ENCODE results near the gene TPRX1. TPM values are rescaled to one million over a fixed set of nuclear protein-coding genes. Genes with fewer than 3 reads are reported as not detected.
"Not testable (repeated sequence)": the region's sequence is repeated elsewhere in the genome, so short reads cannot be mapped to it uniquely, and the experiment has no call there.

TPRX1 gene
- total RNA-seq, 2 donors from 2014 or later = not detected

DNA sequence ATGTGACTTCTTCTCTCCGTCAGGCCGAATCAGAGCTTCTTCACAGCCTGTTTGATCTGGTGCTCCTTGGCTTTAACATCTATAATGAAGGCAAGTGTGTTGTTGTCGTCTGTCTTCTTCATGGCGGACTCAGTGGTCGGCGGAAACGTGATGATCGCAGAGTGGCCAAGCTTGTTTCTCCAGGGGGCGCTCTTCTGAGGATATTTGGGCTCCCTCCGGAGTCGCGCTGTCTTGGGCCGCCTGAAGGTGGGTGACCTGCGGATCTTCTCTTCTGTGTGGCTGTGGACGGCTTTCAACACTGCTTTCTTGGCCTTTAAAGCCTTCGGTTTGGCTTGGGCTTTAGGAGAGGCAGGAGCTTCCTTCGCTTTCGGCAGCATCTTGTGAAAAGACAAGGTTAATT lies 9.8 kb downstream of the TPRX1 start:
- H3K4me1 Mint-ChIP-seq (ENCODE audit: low read depth) = peaks cover 7% of the 10 kb centered on the region

DNA sequence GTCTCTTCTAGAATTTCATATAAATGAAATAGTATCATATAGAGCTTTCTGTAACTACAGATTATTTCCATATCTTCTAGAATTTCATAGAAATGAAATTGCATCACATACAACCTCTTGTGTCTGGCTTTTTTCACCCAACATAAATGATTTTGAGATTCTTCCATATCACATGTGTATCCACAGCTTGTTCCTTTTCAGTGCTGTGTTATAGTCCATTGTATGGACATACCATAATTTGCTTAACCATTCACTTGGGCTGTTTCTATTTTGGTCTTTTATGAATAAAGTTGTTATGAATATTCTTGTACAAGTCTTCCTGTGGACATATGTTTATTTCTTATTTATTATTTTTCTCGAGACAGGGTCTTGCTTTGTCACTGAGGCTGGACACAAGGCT lies 11.7 kb downstream of the TPRX1 start:
- ATAC-seq (replicated peaks in 1 of 2) (no peak), DNase-seq (no peak)
- H3K4me3 Mint-ChIP-seq = no peak overlapping the region
- peaks cover 14% of the 10 kb centered on the region for H3K4me1 Mint-ChIP-seq (ENCODE audit: low read depth)
- no peaks in the 10 kb centered on the region for H3K27me3 Mint-ChIP-seq (ENCODE audit: low read depth)
- no peaks in the 10 kb centered on the region for H3K9me3 Mint-ChIP-seq
- no peaks in the 10 kb centered on the region for H3K36me3 Mint-ChIP-seq (ENCODE audit: insufficient read depth in 2 of 2)
- no peak overlapping the region for H3K27ac Mint-ChIP-seq

More for the DNA sequence above, 9.8 kb downstream of the TPRX1 start:
- H3K4me3 Mint-ChIP-seq = no peak overlapping the region
- no peaks in the 10 kb centered on the region for H3K36me3 Mint-ChIP-seq (ENCODE audit: insufficient read depth in 2 of 2)
- H3K27me3 Mint-ChIP-seq (ENCODE audit: low read depth) = peaks cover 5% of the 10 kb centered on the region
- no peaks in the 10 kb centered on the region for H3K9me3 Mint-ChIP-seq
- no peak for ATAC-seq (replicated peaks in 1 of 2)
- H3K27ac Mint-ChIP-seq = no peak overlapping the region
- DNase-seq = no peak

DNA sequence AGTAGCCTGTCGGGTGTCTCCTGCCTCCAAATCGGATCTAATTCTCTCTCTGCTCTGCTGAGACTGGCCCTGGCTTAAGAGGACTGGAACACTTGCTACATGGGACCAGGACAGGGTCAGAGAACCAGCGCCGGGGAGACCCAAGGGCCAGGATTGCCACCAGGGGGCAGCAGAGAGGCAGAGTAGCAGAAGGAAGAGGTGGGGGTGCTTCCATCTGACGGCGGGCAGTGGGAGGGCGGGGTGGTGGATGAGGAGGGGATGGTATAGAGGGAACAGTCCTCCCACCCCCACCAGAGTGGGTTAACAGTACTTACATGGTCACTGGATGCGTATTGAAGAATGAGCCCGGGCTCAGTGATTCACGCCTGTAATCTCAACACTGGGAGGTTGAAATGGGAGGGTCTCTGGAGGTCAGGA lies 13.9 kb downstream of the TPRX1 start:
- H3K27me3 Mint-ChIP-seq (ENCODE audit: low read depth) = no peaks in the 10 kb centered on the region

DNA sequence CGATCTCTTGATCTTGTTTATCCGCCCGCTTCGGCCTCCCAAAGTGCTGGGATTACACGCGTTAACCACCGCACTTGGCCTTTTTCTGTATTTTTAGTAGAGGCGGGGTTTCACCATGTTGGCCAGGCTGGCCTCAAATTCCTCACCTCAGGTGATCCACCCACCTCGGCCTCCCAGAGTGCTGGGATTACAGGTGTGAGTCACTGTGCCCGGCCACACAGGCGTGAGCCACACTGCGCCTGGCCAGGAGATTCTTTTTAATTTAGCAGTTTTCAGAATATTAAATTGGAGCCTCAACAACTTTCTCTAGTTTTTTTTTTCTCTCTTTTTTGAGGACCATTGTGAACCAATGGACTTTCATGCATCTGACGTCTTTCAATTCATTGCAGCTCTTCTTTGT lies 14.5 kb downstream of the TPRX1 start:
- H3K27me3 Mint-ChIP-seq (ENCODE audit: low read depth); DNase-seq; H3K9me3 Mint-ChIP-seq; H3K27ac Mint-ChIP-seq; H3K36me3 Mint-ChIP-seq (ENCODE audit: insufficient read depth in 2 of 2); ATAC-seq (replicated peaks in 1 of 2); H3K4me3 Mint-ChIP-seq: not testable (repeated sequence)
- H3K4me1 Mint-ChIP-seq (ENCODE audit: low read depth) = peaks cover 14% of the 10 kb centered on the region

More for the DNA sequence above, 13.9 kb downstream of the TPRX1 start:
- Mint-ChIP-seq H3K4me3 (no peak overlapping the region), H3K9me3 (no peaks in the 10 kb centered on the region), H3K27ac (no peak overlapping the region), H3K36me3 (ENCODE audit: insufficient read depth in 2 of 2) (no peaks in the 10 kb centered on the region), H3K4me1 (ENCODE audit: low read depth) (peaks cover 14% of the 10 kb centered on the region)
- ATAC-seq (replicated peaks in 1 of 2) (peak; percentile 80 to 85), DNase-seq (peak; percentile 88 to 90)

DNA sequence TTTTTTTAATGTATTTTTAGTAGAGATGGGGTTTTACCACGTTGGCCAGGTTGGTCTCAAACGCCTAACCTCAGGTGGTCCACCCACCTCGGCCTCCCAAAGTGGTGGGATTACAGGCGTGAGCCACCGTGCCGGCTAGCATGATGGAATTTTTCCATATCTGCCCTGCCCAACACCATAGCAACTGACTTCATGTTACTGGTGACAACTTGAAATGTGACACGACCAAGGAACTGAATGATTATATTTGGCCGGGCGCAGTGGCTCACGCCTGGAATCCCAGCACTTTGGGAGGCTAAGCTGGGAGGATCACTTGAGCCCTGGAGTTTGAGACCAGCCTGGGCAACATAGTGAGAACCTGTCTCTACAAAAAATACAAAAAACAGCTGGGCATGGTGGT lies 17.0 kb downstream of the TPRX1 start:
- not testable (repeated sequence) for H3K4me3 Mint-ChIP-seq; H3K27ac Mint-ChIP-seq; ATAC-seq (replicated peaks in 1 of 2); H3K27me3 Mint-ChIP-seq (ENCODE audit: low read depth); H3K9me3 Mint-ChIP-seq; DNase-seq; H3K36me3 Mint-ChIP-seq (ENCODE audit: insufficient read depth in 2 of 2)
- H3K4me1 Mint-ChIP-seq (ENCODE audit: low read depth) = peaks cover 14% of the 10 kb centered on the region

DNA sequence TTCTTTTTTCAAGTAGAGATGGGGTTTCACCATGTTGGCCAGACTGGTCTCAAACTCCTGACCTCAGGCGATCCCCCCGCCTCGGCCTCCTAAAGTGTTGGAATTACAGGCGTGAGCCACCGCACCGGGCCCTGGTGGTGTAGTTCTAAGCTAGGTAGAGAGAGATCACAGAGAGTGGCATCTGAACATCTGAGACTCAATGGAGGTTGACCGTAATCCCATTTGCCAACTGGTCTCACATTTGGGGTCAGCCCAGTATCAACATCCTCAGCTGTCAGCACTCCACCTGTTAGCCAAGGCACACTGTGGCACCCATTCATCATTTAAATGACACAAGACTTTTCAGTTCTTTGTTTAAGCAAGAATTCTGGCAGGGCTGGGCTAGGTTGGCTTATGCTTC lies 17.8 kb downstream of the TPRX1 start:
- H3K4me1 Mint-ChIP-seq (ENCODE audit: low read depth) = peaks cover 17% of the 10 kb centered on the region
- no peak overlapping the region for H3K27ac Mint-ChIP-seq
- peaks cover 3 to 10% of the 10 kb centered on the region in 2 donors for H3K36me3 Mint-ChIP-seq (ENCODE audit: insufficient read depth in 2 of 2)
- ATAC-seq (replicated peaks in 1 of 2) (no peak), DNase-seq (no peak)
- no peak overlapping the region for H3K4me3 Mint-ChIP-seq
- no peaks in the 10 kb centered on the region for H3K27me3 Mint-ChIP-seq (ENCODE audit: low read depth)
- H3K9me3 Mint-ChIP-seq = no peaks in the 10 kb centered on the region

DNA sequence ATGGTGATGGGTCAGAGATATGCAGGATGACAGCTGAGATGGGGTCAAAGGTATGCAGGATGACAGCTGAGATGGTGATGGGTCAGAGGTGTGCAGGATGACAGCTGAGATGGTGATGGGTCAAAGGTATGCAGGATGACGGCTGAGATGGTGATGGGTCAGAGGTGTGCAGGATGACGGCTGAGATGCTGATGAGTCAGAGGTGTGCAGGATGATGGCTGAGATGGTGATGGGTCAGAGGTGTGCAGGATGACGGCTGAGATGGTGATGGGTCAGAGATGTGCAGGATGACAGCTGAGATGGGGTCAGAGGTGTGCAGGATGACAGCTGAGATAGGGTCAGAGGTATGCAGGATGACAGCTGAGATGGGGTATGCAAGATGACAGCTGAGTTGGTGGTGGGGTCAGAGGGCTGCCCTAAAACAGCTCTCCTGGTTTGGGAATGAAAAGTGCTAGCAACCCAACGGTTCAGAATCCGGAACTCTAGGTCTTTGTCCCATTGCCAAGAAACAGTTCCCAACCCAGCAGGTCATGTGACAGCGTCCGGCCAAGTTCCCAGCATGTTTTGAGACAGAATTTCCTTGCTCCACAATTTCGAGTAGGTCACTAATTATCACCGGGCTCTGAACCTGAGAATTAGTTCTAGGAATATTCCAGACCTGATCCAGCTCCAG lies 22.6 kb downstream of the TPRX1 start:
- DNase-seq (no peak), ATAC-seq (replicated peaks in 1 of 2) (no peak)
- Mint-ChIP-seq H3K4me1 (ENCODE audit: low read depth) (peaks cover 35% of the 10 kb centered on the region), H3K9me3 (no peaks in the 10 kb centered on the region), H3K27me3 (ENCODE audit: low read depth) (no peaks in the 10 kb centered on the region), H3K27ac (no peak overlapping the region), H3K36me3 (ENCODE audit: insufficient read depth in 2 of 2) (peaks cover 6 to 12% of the 10 kb centered on the region in 2 donors), H3K4me3 (no peak overlapping the region)

DNA sequence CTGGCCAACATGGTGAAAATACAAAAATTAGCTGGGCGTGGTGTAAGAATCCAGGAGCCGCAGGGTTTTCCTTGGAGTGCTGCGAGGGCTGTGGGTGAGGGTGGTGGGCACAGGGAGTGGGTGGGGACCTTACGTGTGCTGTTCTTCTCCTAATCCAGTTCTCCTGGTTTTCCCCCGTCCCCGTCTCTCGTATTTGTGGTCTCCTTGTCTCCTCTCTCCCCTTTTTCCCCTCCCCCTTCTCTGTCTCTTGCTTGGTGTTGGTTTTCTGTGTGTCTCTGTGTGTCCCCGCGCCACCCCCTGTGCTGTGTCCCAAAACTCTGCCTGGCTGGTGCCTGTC lies 24.2 kb downstream of the TPRX1 start:
- Mint-ChIP-seq H3K27me3 (ENCODE audit: low read depth) (no peaks in the 10 kb centered on the region), H3K9me3 (no peaks in the 10 kb centered on the region), H3K36me3 (ENCODE audit: insufficient read depth in 2 of 2) (peaks cover 6 to 12% of the 10 kb centered on the region in 2 donors), H3K4me1 (ENCODE audit: low read depth) (peaks cover 35% of the 10 kb centered on the region), H3K27ac (peak overlapping the region; percentile 70), H3K4me3 (peak overlapping the region; percentile 67 to 98)
- no peak for ATAC-seq (replicated peaks in 1 of 2)
- DNase-seq = no peak

DNA sequence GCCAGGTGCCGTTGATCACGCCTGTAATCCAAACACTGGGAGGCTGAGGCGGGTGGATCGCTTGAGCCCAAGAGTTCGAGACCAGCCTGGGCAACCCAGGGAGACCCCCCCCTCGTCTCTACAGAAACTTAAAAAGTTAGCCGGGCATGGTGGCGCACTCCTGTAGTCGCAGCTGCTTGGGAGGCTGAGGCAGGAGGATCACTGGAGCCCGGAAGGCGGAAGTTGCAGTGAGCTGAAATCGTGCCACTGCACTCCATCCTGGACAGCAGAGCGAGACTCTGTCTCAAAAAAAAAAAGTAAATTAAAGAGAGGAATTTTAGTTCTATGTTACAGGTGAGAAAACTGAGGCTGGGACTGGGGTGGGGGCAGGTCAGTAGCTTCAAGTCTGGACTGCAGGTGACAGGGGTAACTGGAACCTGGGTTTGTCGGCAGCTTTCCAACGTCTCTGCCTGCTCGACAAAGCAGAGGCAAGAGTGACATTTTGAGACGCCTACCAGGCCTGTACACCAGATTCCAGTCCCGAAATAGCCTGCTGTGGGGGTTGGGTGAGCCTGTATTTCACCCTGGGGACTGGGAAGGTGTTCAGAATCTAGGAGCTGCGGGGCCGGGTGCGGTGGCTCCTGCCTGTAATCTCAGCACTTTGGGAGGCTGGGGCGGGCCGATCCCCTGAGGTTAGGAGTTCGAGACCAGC lies 24.7 kb downstream of the TPRX1 start:
- Mint-ChIP-seq H3K4me1 (ENCODE audit: low read depth) (peaks cover 35% of the 10 kb centered on the region), H3K27ac (peak overlapping the region; percentile 91), H3K9me3 (no peaks in the 10 kb centered on the region), H3K36me3 (ENCODE audit: insufficient read depth in 2 of 2) (peaks cover 6 to 10% of the 10 kb centered on the region in 2 donors), H3K4me3 (peak overlapping the region; percentile 95 to 98), H3K27me3 (ENCODE audit: low read depth) (no peaks in the 10 kb centered on the region)
- no peak for ATAC-seq (replicated peaks in 1 of 2)
- DNase-seq = no peak

DNA sequence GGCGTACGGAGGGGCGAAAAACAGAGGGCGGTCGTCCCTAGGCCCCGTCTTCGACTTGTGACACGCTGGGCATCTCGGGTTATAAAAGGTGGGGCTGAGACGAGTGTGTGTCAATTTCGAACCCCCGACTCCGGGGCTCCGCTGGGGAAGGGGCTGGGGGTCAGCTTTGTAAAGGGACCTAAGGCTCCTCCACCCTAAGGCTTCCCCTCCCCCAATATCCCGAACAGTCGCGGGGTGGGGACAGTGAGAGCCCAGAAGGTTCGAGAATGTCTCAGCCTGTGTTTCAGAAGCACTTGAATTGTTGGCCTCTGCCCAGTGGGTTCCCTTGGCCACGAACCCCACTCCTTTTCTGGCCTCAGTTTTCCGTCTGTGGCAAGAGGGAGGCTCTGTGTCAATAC lies 25.4 kb downstream of the TPRX1 start:
- Mint-ChIP-seq H3K27me3 (ENCODE audit: low read depth) (no peaks in the 10 kb centered on the region), H3K27ac (peak overlapping the region; percentile 91), H3K9me3 (no peaks in the 10 kb centered on the region), H3K36me3 (ENCODE audit: insufficient read depth in 2 of 2) (peaks cover 6 to 7% of the 10 kb centered on the region in 2 donors), H3K4me1 (ENCODE audit: low read depth) (peaks cover 35% of the 10 kb centered on the region), H3K4me3 (peak overlapping the region; percentile 95 to 98)
- ATAC-seq (replicated peaks in 1 of 2) = no peak
- peak in 1 of 2 donors; percentile 25 for DNase-seq

DNA sequence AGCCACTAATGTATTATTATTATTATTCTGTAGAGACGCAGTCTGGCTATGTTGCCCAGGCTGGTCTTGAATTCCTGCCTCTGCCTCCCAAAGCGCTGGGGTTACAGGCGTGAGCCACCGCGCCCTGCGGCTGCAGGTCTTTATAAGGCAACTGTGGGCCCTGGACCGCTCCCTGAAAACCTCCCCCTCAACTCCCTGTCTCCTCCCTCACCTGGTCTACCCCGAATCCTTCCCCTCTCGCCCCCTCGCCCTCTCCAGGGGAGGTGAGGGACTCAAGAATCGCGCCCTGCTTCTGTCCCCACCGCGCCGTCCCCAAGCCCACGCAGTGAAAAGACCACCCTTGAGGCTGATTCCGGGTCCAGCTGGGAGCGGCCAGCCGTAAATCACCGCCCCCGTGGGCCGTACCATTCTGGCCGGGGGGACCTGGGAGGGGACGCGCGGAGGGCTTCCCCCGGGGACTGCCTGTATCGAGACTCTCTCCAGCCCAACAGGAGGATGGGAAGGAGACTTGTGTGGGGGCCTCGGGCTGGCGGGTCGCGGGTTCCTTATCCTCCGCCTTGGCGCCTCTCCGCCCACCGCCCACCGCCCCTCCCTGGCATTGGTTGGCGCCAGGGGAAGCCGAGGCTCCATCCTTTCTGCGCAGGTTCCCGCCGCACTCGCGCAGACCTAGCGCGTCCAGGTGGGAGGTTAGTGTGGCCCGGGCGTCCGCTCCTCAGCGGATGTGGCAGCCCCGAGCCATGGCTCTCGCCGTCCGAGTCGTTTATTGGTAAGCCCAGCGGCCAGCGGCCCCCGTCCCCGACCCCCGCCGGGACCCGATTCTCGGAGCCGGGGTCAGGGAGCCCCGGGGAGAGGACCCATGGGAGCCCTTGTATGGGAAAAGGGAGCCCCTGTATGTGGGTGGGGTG lies 26.1 kb downstream of the TPRX1 start, which contains the start of gene SELENOW:
Gene SELENOW (plus strand): TSS at position 655 of the 905 bp plus-strand sequence. CDS start 83 bp downstream, at position 738.
- Mint-ChIP-seq H3K27me3 (ENCODE audit: low read depth) (no peaks in the 10 kb centered on the region), H3K4me1 (ENCODE audit: low read depth) (peaks cover 35% of the 10 kb centered on the region), H3K9me3 (no peaks in the 10 kb centered on the region), H3K36me3 (ENCODE audit: insufficient read depth in 2 of 2) (peaks cover 6 to 7% of the 10 kb centered on the region in 2 donors), H3K27ac (peak within 1 kb of the TSS; percentile 93), H3K4me3 (peak within 1 kb of the TSS; percentile 95 to 98)
- peak; percentile 97 for ATAC-seq (replicated peaks in 1 of 2)
- DNase-seq = peak; percentile 88

DNA sequence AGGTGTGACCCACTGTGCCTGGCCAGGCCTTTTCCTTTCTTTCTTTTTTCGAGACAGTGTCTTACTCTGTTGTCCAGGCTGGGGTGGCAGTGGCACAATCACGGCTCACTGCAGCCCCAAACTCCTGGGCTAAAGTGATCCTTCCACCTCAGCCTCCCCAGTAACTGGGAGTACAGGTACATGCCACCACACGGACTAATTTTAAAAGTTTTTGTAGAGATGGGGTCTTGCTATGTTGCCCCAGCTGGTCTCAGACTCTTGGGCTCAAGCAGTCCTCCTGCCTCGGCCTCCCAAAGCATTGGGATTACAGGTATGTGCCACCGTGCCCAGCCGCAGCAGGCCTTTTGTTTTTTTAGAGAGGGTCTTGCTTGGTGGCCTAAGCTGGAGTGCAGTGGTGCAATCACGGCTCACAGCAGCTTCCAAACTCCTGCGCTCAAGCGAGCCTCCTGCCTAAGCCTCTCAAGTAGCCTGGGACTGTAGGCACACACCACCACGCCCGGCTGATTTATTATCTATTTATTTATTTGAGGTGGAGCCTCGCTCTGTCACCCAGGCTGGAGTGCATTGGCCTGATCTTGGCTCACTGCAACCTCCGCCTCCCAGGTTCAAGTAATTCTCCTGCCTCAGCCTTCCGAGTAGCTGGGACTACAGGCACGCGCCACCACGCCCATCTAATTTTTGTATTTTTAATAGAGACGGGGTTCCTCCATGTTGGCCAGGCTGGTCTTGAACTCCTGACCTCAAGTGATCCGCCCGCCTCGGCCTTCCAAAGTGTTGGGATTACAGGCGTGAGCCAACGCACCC lies 26.9 kb downstream of the TPRX1 start:
- not testable (repeated sequence) for H3K9me3 Mint-ChIP-seq; DNase-seq; H3K27me3 Mint-ChIP-seq (ENCODE audit: low read depth); ATAC-seq (replicated peaks in 1 of 2); H3K36me3 Mint-ChIP-seq (ENCODE audit: insufficient read depth in 2 of 2)
- Mint-ChIP-seq H3K27ac (peak overlapping the region; percentile 93), H3K4me1 (ENCODE audit: low read depth) (peaks cover 35% of the 10 kb centered on the region), H3K4me3 (peak overlapping the region; percentile 95 to 98)
